H9 (cell line): Measurements from ENCODE around the gene UBL4A. TPM values are rescaled to one million over a fixed set of nuclear protein-coding genes. Genes with fewer than 3 reads are reported as not detected.

Source experiments
- DNase-seq: peaks from one replicate; pipeline ENCODE4 v3.0.0-alpha.2; 2017
- H2AFZ ChIP-seq: one replicate; pipeline ENCODE4 v1.6.1; 2013; ENCODE audit warnings: mild to moderate bottlenecking, low read length, control low read depth, moderate library complexity
- H2AK5ac ChIP-seq: 2 replicates; pipeline ENCODE4 v1.6.1; 2013; ENCODE audit warnings: low read length, control low read depth, mixed read lengths; ENCODE audit not compliant: insufficient read length
- H2BK120ac ChIP-seq: one replicate; pipeline ENCODE4 v1.6.1; 2013; ENCODE audit warnings: low read depth, mild to moderate bottlenecking, low read length, control low read depth, inconsistent platforms; ENCODE audit not compliant: poor library complexity, severe bottlenecking
- H2BK12ac ChIP-seq: 2 replicates; pipeline ENCODE4 v1.6.1; 2013; ENCODE audit warnings: low read length, control low read depth, mixed read lengths, low read depth; ENCODE audit not compliant: insufficient read length
- H2BK15ac ChIP-seq: 2 replicates; pipeline ENCODE4 v1.6.1; 2013; ENCODE audit warnings: low read depth, low read length, control low read depth
- H2BK20ac ChIP-seq: one replicate; pipeline ENCODE4 v1.6.1; 2013; ENCODE audit warnings: low read depth, mild to moderate bottlenecking, low read length, control low read depth, inconsistent platforms; ENCODE audit not compliant: poor library complexity, severe bottlenecking
- H2BK5ac ChIP-seq: 2 replicates; pipeline ENCODE4 v1.6.1; 2013; ENCODE audit warnings: low read length, control low read depth, mixed read lengths; ENCODE audit not compliant: insufficient read length
- H3K14ac ChIP-seq: 2 replicates; pipeline ENCODE4 v1.6.1; 2013; ENCODE audit warnings: low read length, control low read depth; ENCODE audit not compliant: insufficient read depth
- H3K18ac ChIP-seq: 2 replicates; pipeline ENCODE4 v1.6.1; 2013; ENCODE audit warnings: low read depth, mild to moderate bottlenecking, mixed read lengths, low read length, control low read depth; ENCODE audit not compliant: insufficient read length
- H3K23ac ChIP-seq: 2 replicates; pipeline ENCODE4 v1.6.1; 2013; ENCODE audit warnings: low read length, control low read depth, mixed read lengths, low read depth; ENCODE audit not compliant: insufficient read length
- H3K23me2 ChIP-seq: 2 replicates; pipeline ENCODE4 v1.6.1; 2013; ENCODE audit warnings: low read depth, mild to moderate bottlenecking, mixed read lengths, low read length, control low read depth; ENCODE audit not compliant: insufficient read length, poor library complexity, severe bottlenecking
- H3K27ac ChIP-seq: 2 replicates; pipeline ENCODE4 v1.5.1; 2013; ENCODE audit warnings: low read length, control low read depth, mixed read lengths, low read depth; ENCODE audit not compliant: insufficient read length
- H3K27me3 ChIP-seq: 2 replicates; pipeline ENCODE4 v1.6.1; 2013; ENCODE audit warnings: low read length, control low read depth, inconsistent platforms; ENCODE audit not compliant: insufficient read depth
- H3K4ac ChIP-seq: 2 replicates; pipeline ENCODE4 v1.6.1; 2013; ENCODE audit warnings: low read depth, mild to moderate bottlenecking, control low read depth, inconsistent platforms, low read length, moderate library complexity
- H3K4me1 ChIP-seq: 2 replicates; pipeline ENCODE4 v1.6.1; 2013; ENCODE audit warnings: low read length, control low read depth, inconsistent platforms; ENCODE audit not compliant: insufficient read depth
- H3K4me2 ChIP-seq: 2 replicates; pipeline ENCODE4 v1.6.1; 2013; ENCODE audit warnings: low read length, control low read depth, mixed read lengths; ENCODE audit not compliant: insufficient read length, insufficient read depth
- H3K56ac ChIP-seq: 2 replicates; pipeline ENCODE4 v1.6.1; 2013; ENCODE audit warnings: low read depth, mild to moderate bottlenecking, mixed read lengths, low read length, control low read depth; ENCODE audit not compliant: insufficient read length
- H3K79me1 ChIP-seq: 2 replicates; pipeline ENCODE4 v1.6.1; 2013; ENCODE audit warnings: low read depth, mild to moderate bottlenecking, moderate library complexity, low read length, control low read depth, inconsistent platforms; ENCODE audit not compliant: insufficient read depth, poor library complexity, severe bottlenecking
- H3K79me2 ChIP-seq: 2 replicates; pipeline ENCODE4 v1.6.1; 2013; ENCODE audit warnings: low read length, control low read depth, inconsistent platforms; ENCODE audit not compliant: insufficient read depth
- H3K9ac ChIP-seq: 2 replicates; pipeline ENCODE4 v1.6.1; 2013; ENCODE audit warnings: low read length, control low read depth, mixed read lengths; ENCODE audit not compliant: insufficient read length; ENCODE audit errors: extremely low read depth
- H3K9me3 ChIP-seq: one replicate; pipeline ENCODE4 v1.6.1; 2013; ENCODE audit warnings: low read depth, low read length, inconsistent platforms; ENCODE audit not compliant: control insufficient read depth
- H3T11ph ChIP-seq: one replicate; pipeline ENCODE4 v1.6.1; 2013; ENCODE audit warnings: mild to moderate bottlenecking, low read length, control low read depth, inconsistent platforms
- H4K20me1 ChIP-seq: one replicate; pipeline ENCODE4 v1.6.1; 2013; ENCODE audit not compliant: control insufficient read depth, insufficient read length, insufficient read depth
- H4K5ac ChIP-seq: 2 replicates; pipeline ENCODE4 v1.6.1; 2013; ENCODE audit warnings: low read depth, mild to moderate bottlenecking, mixed read lengths, low read length, control low read depth; ENCODE audit not compliant: insufficient read length
- H4K8ac ChIP-seq: replicated peaks from 2 replicates; pipeline ENCODE4 v1.6.1; 2013; ENCODE audit warnings: low read length, control low read depth, mixed read lengths, low read depth; ENCODE audit not compliant: insufficient read length
- H4K91ac ChIP-seq: 2 replicates; pipeline ENCODE4 v1.6.1; 2013; ENCODE audit warnings: low read depth, mild to moderate bottlenecking, moderate library complexity, mixed read lengths, low read length, control low read depth; ENCODE audit not compliant: insufficient read length
- H3K27ac Mint-ChIP-seq, 3 experiments: 2 replicates in 2 of 3; 3 replicates in 1 of 3; pipeline ENCODE4 v1.8.0; 2020 to 2021; ENCODE audit warnings: mixed read lengths in 3 of 3, mild to moderate bottlenecking in 1 of 3, moderate library complexity in 1 of 3
- H3K27me3 Mint-ChIP-seq: 2 replicates; pipeline ENCODE4 v1.8.0; 2021; ENCODE audit warnings: low read depth, mild to moderate bottlenecking, moderate library complexity, mixed read lengths
- H3K36me3 Mint-ChIP-seq, 3 experiments: 2 replicates in 2 of 3; 3 replicates in 1 of 3; pipeline ENCODE4 v1.8.0; 2020 to 2021; ENCODE audit warnings: low read depth in 3 of 3, mixed read lengths in 3 of 3; ENCODE audit not compliant: insufficient read depth in 1 of 3
- H3K4me1 Mint-ChIP-seq, 2 experiments: 2 replicates each; pipeline ENCODE4 v1.8.0; 2020; ENCODE audit warnings: mixed read lengths in 2 of 2
- H3K4me3 Mint-ChIP-seq, 2 experiments: 2 replicates in 1 of 2; 3 replicates in 1 of 2; pipeline ENCODE4 v1.8.0; 2020 to 2021; ENCODE audit warnings: mild to moderate bottlenecking in 2 of 2, mixed read lengths in 2 of 2, moderate library complexity in 1 of 2
- H3K9me3 Mint-ChIP-seq, 2 experiments: 2 replicates in 1 of 2; 3 replicates in 1 of 2; pipeline ENCODE4 v1.8.0; 2020; ENCODE audit warnings: mild to moderate bottlenecking in 2 of 2, mixed read lengths in 2 of 2, moderate library complexity in 1 of 2
- CTCF ChIP-seq: fragments of 200-600 bp; sonication (generic); conservative IDR thresholded peaks from 3 replicates; pipeline ENCODE4 v1.8.0; 2021; ENCODE audit warnings: antibody characterized with exemption, mild to moderate bottlenecking
- WGBS: extraction: QIAGEN DNeasy Blood & Tissue Kit; methylation state at CpG from one replicate; pipeline ENCODE4 v1.1.7; 2013; ENCODE audit warnings: missing lambda C conversion rate, low lambda C conversion rate, mixed read lengths; ENCODE audit not compliant: insufficient read length; ENCODE audit errors: extremely low coverage; 5-methylcytosine and 5-hydroxymethylcytosine counted together
- total RNA-seq: library from RNA; stranded (reverse); gene quantifications from 2 replicates; pipeline ENCODE4 v1.2.1, GENCODE V29; 2021

Gene UBL4A
- total RNA-seq, 1 experiment from 2014 or later, result 30.9 TPM

- peaks cover 24% of the 10 kb centered on the region for H3K9me3 ChIP-seq
- DNase-seq, result no peak
- H3K23me2 ChIP-seq, result peaks cover 8% of the 10 kb centered on the region
- no peak overlapping the region for H2AFZ ChIP-seq
- no peak overlapping the region for H4K91ac ChIP-seq
- Mint-ChIP-seq H3K4me1 (peaks cover 0 to 5% of the 10 kb centered on the region in 2 experiments; a peak in 1 of 4 replicates), H3K27me3 (peaks cover 2% of the 10 kb centered on the region), H3K4me3 (no peak overlapping the region), H3K9me3 (peaks cover 48 to 79% of the 10 kb centered on the region in 2 experiments), H3K36me3 (peaks cover 18 to 38% (median 32%) of the 10 kb centered on the region in 3 experiments), H3K27ac (no peak overlapping the region)
- no peaks in the 10 kb centered on the region; the same call in 1 of the 2 replicates for H3K27me3 ChIP-seq
- no peak overlapping the region for H4K8ac ChIP-seq
- no peak overlapping the region for H2BK5ac ChIP-seq
- no peaks in the 10 kb centered on the region for H3K4me1 ChIP-seq
- no peak overlapping the region for H2BK12ac ChIP-seq
- H3K79me1 ChIP-seq, result no peaks in the 10 kb centered on the region
- H4K20me1 ChIP-seq, result no peaks in the 10 kb centered on the region
- WGBS, result no CpG with 5 or more reads among the region's 8 CpGs
- TF ChIP-seq CTCF, result no peak
- H3K9ac ChIP-seq, result no peak overlapping the region
- no peak overlapping the region for H3K56ac ChIP-seq
- no peak overlapping the region for H3K4ac ChIP-seq
- H2BK15ac ChIP-seq, result no peak overlapping the region
- no peak overlapping the region for H2BK120ac ChIP-seq
- no peak overlapping the region for H3K14ac ChIP-seq
- no peak overlapping the region for H2BK20ac ChIP-seq
- H3K79me2 ChIP-seq, result no peaks in the 10 kb centered on the region
- no peak overlapping the region for H3K27ac ChIP-seq
- H2AK5ac ChIP-seq, result no peak overlapping the region
- H3K23ac ChIP-seq, result no peak overlapping the region
- no peak overlapping the region for H3K18ac ChIP-seq
- no peak overlapping the region for H3T11ph ChIP-seq
- H4K5ac ChIP-seq, result no peak overlapping the region
- H3K4me2 ChIP-seq, result no peak overlapping the region
Observed at GRCh38 chrX:154462396-154462795, 24.0 kb downstream of the UBL4A start.
